Daoy (cell line): ENCODE measurements around the gene OR7C2. TPM values are rescaled to one million over a fixed set of nuclear protein-coding genes. Genes with fewer than 3 reads are reported as not detected.
A peak's percentile ranks its signal among the peaks of the same experiment; 100 is the strongest.
"Not testable (repeated sequence)": the region's sequence is repeated elsewhere in the genome, so short reads cannot be mapped to it uniquely, and the experiment has no call there.

Experiments
- DNase-seq: peaks from one replicate; pipeline ENCODE4 v3.0.0-alpha.2; 2015; ENCODE audit warnings: low read depth
- total RNA-seq: library from RNA; depleted of rRNA; stranded (reverse); fragments of >200 nt; shearing (Covaris generic); gene quantifications from 2 replicates; pipeline ENCODE4 v1.2.3, GENCODE V29; 2014; rRNA removed

The OR7C2 gene
- not detected in 2 replicates for total RNA-seq

- DNase-seq, result no peak
Measured at GRCh38 chr19:14941189-14941588, at the start of gene OR7C2. Gene OR7C2, plus strand, starts transcription at chr19:14941489. Its CDS starts 0 bp downstream, at chr19:14941489.

- DNase-seq, result no peak
Measured at GRCh38 chr19:14901675-14902260, 39.5 kb upstream of the OR7C2 start.

- DNase-seq, result peak; percentile 4
Measured at GRCh38 chr19:14906711-14907110, 34.6 kb upstream of the OR7C2 start.

GRCh38 chr19:14915116-14915515, 26.2 kb upstream of the OR7C2 start:
- DNase-seq, result no peak

GRCh38 chr19:14916848-14917247, 24.4 kb upstream of the OR7C2 start:
- DNase-seq, result no peak

- no peak for DNase-seq
Measured at GRCh38 chr19:14933506-14933905, 7.8 kb upstream of the OR7C2 start.

- no peak for DNase-seq
Measured at GRCh38 chr19:14940266-14940665, 1.0 kb upstream of the OR7C2 start.

GRCh38 chr19:14943601-14944000, 2.3 kb downstream of the OR7C2 start:
- no peak for DNase-seq

GRCh38 chr19:14944456-14944855, 3.2 kb downstream of the OR7C2 start:
- no peak for DNase-seq

GRCh38 chr19:14949413-14949812, 8.1 kb downstream of the OR7C2 start:
- not testable (repeated sequence) for DNase-seq

GRCh38 chr19:14949876-14950275, 8.6 kb downstream of the OR7C2 start:
- DNase-seq, result peak; percentile 20

GRCh38 chr19:14950421-14950820, 9.1 kb downstream of the OR7C2 start:
- no peak for DNase-seq

GRCh38 chr19:14952767-14953166, 11.5 kb downstream of the OR7C2 start:
- no peak for DNase-seq

- peak; percentile 34 for DNase-seq
Measured at GRCh38 chr19:14954071-14954655, 12.9 kb downstream of the OR7C2 start.

- no peak for DNase-seq
Measured at GRCh38 chr19:14957464-14957863, 16.2 kb downstream of the OR7C2 start.

GRCh38 chr19:14959263-14959662, 18.0 kb downstream of the OR7C2 start:
- no peak for DNase-seq

- DNase-seq, result no peak
Measured at GRCh38 chr19:14961956-14962685, 20.8 kb downstream of the OR7C2 start.

- no peak for DNase-seq
Measured at GRCh38 chr19:14968247-14968646, 27.0 kb downstream of the OR7C2 start.

- DNase-seq, result no peak
Measured at GRCh38 chr19:14971474-14971873, 30.2 kb downstream of the OR7C2 start.

- DNase-seq, result peak; percentile 51
Measured at GRCh38 chr19:14972676-14973075, 31.4 kb downstream of the OR7C2 start.

GRCh38 chr19:14974488-14974887, 33.2 kb downstream of the OR7C2 start:
- DNase-seq, result no peak

GRCh38 chr19:14977128-14977527, 35.8 kb downstream of the OR7C2 start:
- no peak for DNase-seq

GRCh38 chr19:14978161-14978776, 37.0 kb downstream of the OR7C2 start:
- no peak for DNase-seq
